ENCODE measurements around the gene DPCD. TPM values are rescaled to one million over a fixed set of nuclear protein-coding genes. Genes with fewer than 3 reads are reported as not detected.

The DPCD gene
- total and polyA plus RNA-seq, 2 of the 8 experiments (the other 6 are each of a cell fraction or from before 2014, with no cell fraction given) = 21.2 to 31.4 TPM

DNA sequence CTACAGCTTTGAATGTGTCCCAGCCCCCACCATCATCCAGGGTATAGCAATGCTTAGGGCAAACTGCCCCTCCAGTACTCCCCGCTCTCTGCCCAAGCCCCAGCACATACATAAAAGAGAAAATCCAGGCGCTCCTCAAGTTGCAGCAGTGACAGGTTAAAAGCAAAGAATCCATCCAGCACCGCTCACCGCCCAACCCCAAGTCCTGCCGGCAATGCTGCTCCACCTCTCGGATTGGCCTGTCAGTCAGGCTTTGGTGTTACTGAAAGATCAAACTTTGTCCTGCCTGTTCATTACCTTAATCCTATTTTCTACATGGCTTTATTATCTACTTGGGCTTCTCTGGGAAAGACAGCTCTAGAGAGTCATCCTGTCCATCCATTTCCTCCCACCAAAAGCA, 31.9 kb downstream of the DPCD start:
- Histone ChIP-seq H3K79me1 (ENCODE audit: low read depth, low read length) (no peaks in the 10 kb centered on the region), H3K4ac (replicated peaks; ENCODE audit: insufficient read length, low read depth, low read length) (no peak overlapping the region), H4K8ac (ENCODE audit: extremely low read depth, insufficient read depth, low read length) (no peak overlapping the region), H2AFZ (ENCODE audit: low read length) (no peak overlapping the region), H3K79me2 (ENCODE audit: control insufficient read depth in 1 of 2, insufficient read depth in 2 of 2, low read length in 2 of 2) (no peaks in the 10 kb centered on the region), H3K4me2 (ENCODE audit: insufficient read depth in 1 of 2, low read depth in 2 of 2, low read length in 2 of 2) (no peak overlapping the region), H3K9ac (replicated peaks in 1 of 4; ENCODE audit: extremely low read depth in 1 of 4, low read depth in 3 of 4, low read length in 3 of 4) (no peak overlapping the region), H2BK5ac (ENCODE audit: low read depth, low read length) (no peak overlapping the region), H3K27ac (ENCODE audit: low read depth, low read length) (no peak overlapping the region), H4K20me1 (replicated peaks in 1 of 2; ENCODE audit: control insufficient read depth in 1 of 2, insufficient read depth in 2 of 2, low read length in 2 of 2) (peaks cover 0 to 1% of the 10 kb centered on the region in 2 experiments), H2AK5ac (ENCODE audit: low read depth, low read length) (no peak overlapping the region), H3K9me3 (ENCODE audit: insufficient read depth in 2 of 2, low read depth in 1 of 2, low read length in 1 of 2) (no peaks in the 10 kb centered on the region), H2BK15ac (ENCODE audit: low read length) (no peak overlapping the region), H3K23me2 (ENCODE audit: low read depth, low read length) (no peaks in the 10 kb centered on the region), H3K4me3 (ENCODE audit: extremely low read depth in 1 of 4, insufficient read depth in 2 of 4, low read depth in 3 of 4, low read length in 4 of 4) (no peak overlapping the region), H3K36me3 (ENCODE audit: control insufficient read depth in 2 of 4, insufficient read depth in 4 of 4, low read length in 3 of 4) (peaks cover 0 to 11% (median 2%) of the 10 kb centered on the region in 4 experiments; a peak in 2 of 8 replicates), H2BK20ac (ENCODE audit: low read length) (no peak overlapping the region), H3K27me3 (replicated peaks in 1 of 4; ENCODE audit: control insufficient read depth in 3 of 4, extremely low read depth in 1 of 4, insufficient read depth in 3 of 4, low read length in 3 of 4) (no peaks in the 10 kb centered on the region), H2BK12ac (ENCODE audit: low read depth, low read length) (no peak overlapping the region), H3K4me1 (replicated peaks in 1 of 4; ENCODE audit: control insufficient read depth in 3 of 4, insufficient read depth in 4 of 4, low read length in 3 of 4) (peaks cover 3 to 9% (median 6%) of the 10 kb centered on the region in 4 experiments), H4K5ac (ENCODE audit: insufficient read length, low read depth, low read length) (no peak overlapping the region), H3K14ac (ENCODE audit: insufficient read length) (no peak overlapping the region), H4K91ac (replicated peaks; ENCODE audit: insufficient read length, low read length) (no peak overlapping the region), H3K18ac (ENCODE audit: extremely low read depth, low read length) (no peak overlapping the region), H2BK120ac (replicated peaks; ENCODE audit: low read depth, low read length) (no peak overlapping the region), H3K23ac (ENCODE audit: insufficient read length) (no peak overlapping the region), H3K56ac (replicated peaks; ENCODE audit: insufficient read length, low read depth, low read length) (no peak overlapping the region)
- no peak for DNase-seq (ENCODE audit: low read depth in 1 of 2, low spot score in 2 of 2)
- ChIA-PET CTCF (ENCODE audit: partially characterized antibody) (interaction anchor here (0.8 to 10.9 kb wide), 6 partner anchors 16 to 557 kb away, joined by 3 to 131 read pairs (median 3); no protein-coding TSS in a partner anchor), POLR2A (ENCODE audit: partially characterized antibody) (no interaction called here)
- WGBS, 2 experiments (ENCODE audit: extremely low coverage in 1 of 2, insufficient coverage in 1 of 2, insufficient read length in 1 of 2, insufficient replicate concordance in 2 of 2, low coverage in 1 of 2, low lambda C conversion rate in 2 of 2, missing lambda C conversion rate in 1 of 2) = 89% methylated on average over 6 of the region's 6 CpGs; no CpG with 5 or more reads in 1 of the 2 experiments
- no peak for FAIRE-seq
- TF ChIP-seq YY1 (IDR thresholded peaks at IDR 0.05; ENCODE audit: low read depth, low read length) (no peak), TBP (IDR thresholded peaks at IDR 0.05; ENCODE audit: low read depth, low read length) (no peak), CREB1 (IDR thresholded peaks at IDR 0.05) (no peak), SP2 (IDR thresholded peaks at IDR 0.05; ENCODE audit: low read length) (no peak), SRF (IDR thresholded peaks at IDR 0.05; ENCODE audit: low read depth, low read length) (no peak), KDM5A (IDR thresholded peaks at IDR 0.05; ENCODE audit: low read length) (no peak), SP1 (IDR thresholded peaks at IDR 0.05; ENCODE audit: low read depth, low read length) (no peak), TEAD4 (IDR thresholded peaks at IDR 0.05; ENCODE audit: low read depth, low read length) (no peak), SP4 (IDR thresholded peaks at IDR 0.05; ENCODE audit: low read length) (no peak), POLR2A (IDR thresholded peaks at IDR 0.05; ENCODE audit: control extremely low read depth in 1 of 2, low read depth in 2 of 2, low read length in 2 of 2) (no peak), RFX5 (IDR thresholded peaks at IDR 0.05; ENCODE audit: borderline replicate concordance, low read depth, low read length) (no peak), SUZ12 (IDR thresholded peaks at IDR 0.05; ENCODE audit: low read length) (no peak), CBX5 (IDR thresholded peaks at IDR 0.05; ENCODE audit: low read depth, low read length) (no peak), PHF8 (conservative IDR thresholded peaks at IDR 0.05; ENCODE audit: low read depth, low read length) (no peak), RXRA (IDR thresholded peaks at IDR 0.05; ENCODE audit: insufficient read depth, low read depth, low read length) (no peak)
- TF ChIP-seq, protein P1, sequence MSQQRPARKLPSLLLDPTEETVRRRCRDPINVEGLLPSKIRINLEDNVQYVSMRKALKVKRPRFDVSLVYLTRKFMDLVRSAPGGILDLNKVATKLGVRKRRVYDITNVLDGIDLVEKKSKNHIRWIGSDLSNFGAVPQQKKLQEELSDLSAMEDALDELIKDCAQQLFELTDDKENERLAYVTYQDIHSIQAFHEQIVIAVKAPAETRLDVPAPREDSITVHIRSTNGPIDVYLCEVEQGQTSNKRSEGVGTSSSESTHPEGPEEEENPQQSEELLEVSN (IDR thresholded peaks at IDR 0.05) = no peak

Measured in H1 (cell line).